NT2/D1 (cell line): Measurements from ENCODE around the gene INPP4B.

Experiments
- YY1 ChIP-seq: IDR thresholded peaks from 2 replicates; pipeline ENCODE4 v1.6.1; 2011; ENCODE audit not compliant: insufficient read length, insufficient read depth
- ZNF274 ChIP-seq: IDR thresholded peaks from 2 replicates; pipeline ENCODE4 v1.6.1; 2011; ENCODE audit warnings: mild to moderate bottlenecking, low read depth, low read length

DNA sequence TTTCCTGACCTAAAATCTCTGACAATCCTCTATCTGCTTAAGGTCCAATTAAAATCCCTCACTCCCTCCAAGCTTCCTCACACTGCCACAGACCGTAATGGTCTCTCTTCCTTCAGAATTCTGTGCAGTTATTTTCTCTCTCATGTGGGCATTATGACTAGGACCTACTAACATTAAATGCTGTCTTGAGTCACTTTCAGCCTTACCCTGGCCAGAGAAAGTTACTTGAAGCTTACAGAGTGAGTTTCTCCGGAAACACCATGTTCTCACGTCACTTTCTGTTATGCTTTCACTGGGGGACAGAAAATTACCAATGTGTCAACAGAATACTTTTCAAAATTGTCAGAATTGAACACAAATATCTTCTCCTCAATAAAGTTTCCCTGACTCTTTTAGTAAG is 271.8 kb downstream of the INPP4B start:
- no peak for TF ChIP-seq YY1
- TF ChIP-seq ZNF274, result no peak
